Measurements from ENCODE around the gene CCDC112. TPM values are rescaled to one million over a fixed set of nuclear protein-coding genes. Genes with fewer than 3 reads are reported as not detected.

The CCDC112 gene
- total RNA-seq, 1 experiment from 2014 or later: 23.3 TPM

- no peak for DNase-seq (ENCODE audit: low spot score)
These were observed 21.3 kb upstream of the CCDC112 start for GRCh38 chr5:115317736-115318135.

- no peak for DNase-seq (ENCODE audit: low spot score)
These were observed 20.9 kb upstream of the CCDC112 start for GRCh38 chr5:115317320-115317719.

- DNase-seq (ENCODE audit: low spot score): no peak
These were observed 17.2 kb upstream of the CCDC112 start for GRCh38 chr5:115313632-115314031.

GRCh38 chr5:115313052-115313451, 16.6 kb upstream of the CCDC112 start:
- DNase-seq (ENCODE audit: low spot score): no peak

GRCh38 chr5:115309751-115310370, 13.4 kb upstream of the CCDC112 start:
- DNase-seq (ENCODE audit: low spot score): peak; percentile 54

- no peak for DNase-seq (ENCODE audit: low spot score)
These were observed 12.4 kb upstream of the CCDC112 start for GRCh38 chr5:115308815-115309214.

GRCh38 chr5:115306011-115306536, 9.6 kb upstream of the CCDC112 start:
- no peak for DNase-seq (ENCODE audit: low spot score)

GRCh38 chr5:115304496-115304895, 8.0 kb upstream of the CCDC112 start:
- DNase-seq (ENCODE audit: low spot score): no peak

GRCh38 chr5:115298811-115299210, 2.4 kb upstream of the CCDC112 start:
- no peak for DNase-seq (ENCODE audit: low spot score)

- peak; percentile 26 for DNase-seq (ENCODE audit: low spot score)
These were observed 577 bp upstream of the CCDC112 start for GRCh38 chr5:115297031-115297430.

- DNase-seq (ENCODE audit: low spot score): no peak
These were observed 704 bp downstream of the CCDC112 start for GRCh38 chr5:115295777-115296123.

GRCh38 chr5:115291397-115291796, 5.1 kb downstream of the CCDC112 start:
- DNase-seq (ENCODE audit: low spot score): no peak

GRCh38 chr5:115289104-115289503, 7.3 kb downstream of the CCDC112 start:
- no peak for DNase-seq (ENCODE audit: low spot score)

GRCh38 chr5:115284021-115284420, 12.4 kb downstream of the CCDC112 start:
- no peak for DNase-seq (ENCODE audit: low spot score)

GRCh38 chr5:115282131-115282530, 14.3 kb downstream of the CCDC112 start:
- DNase-seq (ENCODE audit: low spot score): no peak

- no peak for DNase-seq (ENCODE audit: low spot score)
These were observed 21.9 kb downstream of the CCDC112 start for GRCh38 chr5:115274584-115274983.

- no peak for DNase-seq (ENCODE audit: low spot score)
These were observed 24.0 kb downstream of the CCDC112 start for GRCh38 chr5:115272297-115272958.

GRCh38 chr5:115271295-115272050, 25.0 kb downstream of the CCDC112 start:
- DNase-seq (ENCODE audit: low spot score): no peak

- no peak for DNase-seq (ENCODE audit: low spot score)
These were observed 28.8 kb downstream of the CCDC112 start for GRCh38 chr5:115267617-115268016.

GRCh38 chr5:115265220-115265619, 31.2 kb downstream of the CCDC112 start:
- no peak for DNase-seq (ENCODE audit: low spot score)

- no peak for DNase-seq (ENCODE audit: low spot score)
These were observed 31.7 kb downstream of the CCDC112 start for GRCh38 chr5:115264786-115265185.

- no peak for DNase-seq (ENCODE audit: low spot score)
These were observed 33.4 kb downstream of the CCDC112 start for GRCh38 chr5:115263078-115263380.

Data from A172 (cell line).